ENCODE results near the gene TBC1D22A.
"Not testable (repeated sequence)": the region's sequence is repeated elsewhere in the genome, so short reads cannot be mapped to it uniquely, and the experiment has no call there.

The TBC1D22A gene

DNA sequence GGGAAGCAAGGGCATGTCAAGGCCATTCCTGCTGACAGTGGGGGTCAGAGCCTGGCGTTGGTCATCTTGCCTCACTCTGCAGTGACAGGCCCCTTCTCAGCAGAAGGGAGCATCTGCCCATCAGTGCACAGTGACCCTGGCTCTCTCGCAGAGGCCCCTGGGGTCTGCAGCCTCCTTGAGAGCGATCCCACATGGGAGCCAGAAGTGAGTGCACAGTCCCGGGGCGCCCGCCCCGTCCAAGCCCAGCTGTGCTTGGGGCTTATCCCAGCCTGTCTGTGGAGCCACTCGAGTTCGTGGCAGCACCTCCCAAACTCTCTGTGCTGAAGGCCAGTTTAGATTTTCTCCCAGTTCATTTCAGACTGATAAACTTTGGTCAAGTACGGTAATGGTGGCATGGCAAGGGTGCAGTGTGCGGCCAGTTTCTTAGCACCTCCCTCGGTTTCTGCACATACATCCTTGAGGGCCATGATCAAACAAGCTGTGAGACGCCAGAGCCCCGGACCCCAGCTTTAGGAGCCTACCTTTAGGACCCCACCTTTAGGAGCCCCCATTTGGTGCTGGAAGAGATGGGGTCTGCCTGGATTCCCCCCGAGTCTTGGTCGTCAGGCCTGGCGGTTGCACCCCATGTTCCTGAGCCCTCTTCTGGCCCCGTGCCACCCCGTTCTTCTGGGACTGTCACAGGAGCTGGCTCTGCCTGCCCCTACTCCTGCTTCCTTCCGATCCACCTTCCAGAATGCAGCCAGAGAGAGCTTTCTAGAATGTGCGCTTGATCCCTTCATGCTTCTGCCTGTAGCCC lies 369.4 kb downstream of the TBC1D22A start:
- no peak for DNase-seq

DNA sequence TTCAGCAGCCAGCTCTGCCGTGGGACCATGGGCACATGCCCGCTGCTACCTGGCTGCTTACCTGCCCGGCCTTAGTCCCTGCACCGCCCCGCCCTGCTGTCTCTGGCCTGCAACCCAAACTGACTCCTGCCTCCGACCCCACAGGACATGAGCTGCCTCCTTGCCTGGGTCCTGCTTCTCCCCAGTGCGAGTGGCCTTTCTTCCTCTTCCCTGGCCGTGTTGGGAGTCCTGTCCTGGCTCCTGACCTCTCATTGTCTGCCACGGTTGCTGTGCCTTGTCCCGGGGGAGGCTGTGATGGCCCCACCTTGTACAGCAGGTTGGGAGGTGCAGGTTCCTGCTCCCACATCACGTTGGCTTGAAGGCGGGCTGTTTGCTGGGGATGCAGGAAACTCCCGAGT lies 370.0 kb downstream of the TBC1D22A start:
- DNase-seq, result no peak

DNA sequence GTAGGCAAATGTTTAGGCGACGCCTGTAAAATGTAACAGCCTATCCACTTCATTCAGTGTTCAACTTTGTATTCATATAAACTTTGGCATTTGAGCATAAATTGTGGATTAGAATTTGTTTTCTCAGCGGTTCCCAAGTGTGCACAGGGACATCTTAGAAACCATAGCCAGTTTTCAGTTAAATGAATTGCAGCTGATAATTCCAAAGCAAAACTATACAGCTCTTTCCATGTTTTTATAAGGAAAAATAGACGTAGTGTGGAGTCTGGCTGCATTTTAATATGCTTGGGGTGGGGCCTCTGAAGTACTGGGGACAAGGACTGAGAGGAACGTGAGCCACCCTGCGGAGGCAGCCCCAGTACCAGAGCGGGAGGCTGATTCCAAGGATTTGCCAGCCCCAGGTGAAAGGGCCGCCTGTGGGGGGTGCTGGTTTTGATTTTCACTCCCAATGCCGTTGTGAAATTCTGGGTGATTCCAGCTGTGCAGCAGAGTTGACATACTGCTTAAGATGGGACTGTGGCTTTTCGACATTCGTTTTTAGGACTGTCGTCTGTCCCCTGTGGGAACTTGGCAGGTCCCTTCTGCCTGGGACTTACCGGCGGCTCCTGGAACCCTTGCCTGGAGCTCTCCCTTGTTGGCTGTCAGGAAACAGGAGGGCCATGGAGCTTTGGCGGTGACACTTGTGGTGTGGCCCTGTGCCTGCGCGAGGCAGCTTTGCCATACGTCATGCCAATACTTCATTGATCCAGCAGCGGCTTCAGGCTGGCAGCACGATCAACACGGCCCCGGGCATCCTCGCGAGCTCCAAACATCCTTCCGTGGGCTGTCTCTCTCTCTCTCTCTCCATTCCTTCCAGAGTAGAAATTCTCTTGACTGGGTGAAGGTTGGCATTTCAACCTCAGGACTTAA lies 370.9 kb downstream of the TBC1D22A start:
- DNase-seq, result no peak

GRCh38 chr22:47134222-47134621 lies 371.8 kb downstream of the TBC1D22A start:
- no peak for DNase-seq

DNA sequence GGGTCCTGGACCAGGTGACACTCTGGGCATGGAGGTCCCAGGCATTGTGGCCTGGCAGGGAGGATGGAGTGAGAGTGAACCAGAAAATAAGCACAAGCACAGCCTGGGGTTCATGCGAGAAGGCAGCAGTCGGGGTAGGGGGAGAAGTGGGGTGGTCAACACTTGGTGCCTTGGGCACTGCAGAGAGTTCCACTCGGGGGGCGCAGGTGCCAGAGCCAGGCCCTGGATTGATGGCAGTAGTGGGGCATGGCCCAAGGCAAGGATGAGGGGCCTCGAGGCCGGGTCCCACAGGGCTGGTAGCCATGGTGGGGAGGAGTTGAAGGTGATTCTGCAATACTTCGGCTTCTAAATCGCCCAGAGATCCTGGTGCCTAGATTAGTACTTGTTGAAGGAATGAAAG lies 372.9 kb downstream of the TBC1D22A start:
- DNase-seq, result no peak

GRCh38 chr22:47136050-47136449 lies 373.6 kb downstream of the TBC1D22A start:
- DNase-seq, result no peak

GRCh38 chr22:47136671-47137070 lies 374.2 kb downstream of the TBC1D22A start:
- no peak for DNase-seq

- no peak for DNase-seq
Observed at GRCh38 chr22:47139013-47139789, 376.8 kb downstream of the TBC1D22A start.

GRCh38 chr22:47139790-47140119 lies 377.3 kb downstream of the TBC1D22A start:
- no peak for DNase-seq

- not testable (repeated sequence) for DNase-seq
Observed at GRCh38 chr22:47140975-47141374, 378.5 kb downstream of the TBC1D22A start.

- DNase-seq, result no peak
Observed at GRCh38 chr22:47142427-47143046, 380.1 kb downstream of the TBC1D22A start.

- no peak for DNase-seq
Observed at GRCh38 chr22:47143249-47143938, 380.9 kb downstream of the TBC1D22A start.

- no peak for DNase-seq
Observed at GRCh38 chr22:47144076-47144765, 381.8 kb downstream of the TBC1D22A start.

GRCh38 chr22:47144791-47145425 lies 382.5 kb downstream of the TBC1D22A start:
- DNase-seq, result no peak

DNA sequence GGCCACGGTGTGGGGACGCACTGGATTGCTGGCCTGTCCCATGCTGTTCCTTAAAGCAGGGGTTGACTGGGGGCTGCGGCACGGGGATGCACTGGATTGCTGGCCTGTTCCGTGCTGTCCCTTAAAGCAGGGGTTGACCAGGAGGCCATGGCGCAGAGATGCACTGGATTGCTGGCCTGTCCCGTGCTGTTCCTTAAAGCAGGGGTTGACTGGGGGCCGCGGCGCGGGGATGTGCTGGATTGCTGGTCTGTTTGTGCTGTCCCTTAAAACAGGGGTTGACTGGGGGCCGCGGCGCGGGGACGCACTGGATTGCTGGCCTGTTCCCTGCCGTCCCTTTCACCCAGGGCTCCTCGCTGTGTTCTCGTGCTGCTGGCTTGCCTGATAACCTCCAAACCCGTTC lies 383.4 kb downstream of the TBC1D22A start:
- no peak for DNase-seq

DNA sequence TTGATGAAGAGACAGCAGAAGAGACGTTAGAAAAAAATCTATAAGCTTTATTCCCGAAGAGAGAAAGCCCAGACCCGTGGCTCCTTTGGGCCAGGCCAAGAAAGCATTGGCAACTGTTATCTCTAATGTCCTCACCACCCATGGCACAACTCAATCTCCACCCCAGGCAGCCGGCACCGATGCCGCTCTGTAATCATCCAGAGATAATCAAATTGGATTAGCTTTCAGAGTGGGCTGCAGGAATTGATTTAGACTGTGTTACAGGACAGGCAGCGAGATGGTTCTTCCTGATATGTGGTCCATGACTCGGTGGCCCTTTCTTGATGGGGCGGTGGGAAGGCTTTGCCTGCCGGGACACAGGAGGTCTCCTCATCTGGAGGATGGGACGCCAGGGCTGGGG lies 383.9 kb downstream of the TBC1D22A start:
- DNase-seq, result no peak

DNA sequence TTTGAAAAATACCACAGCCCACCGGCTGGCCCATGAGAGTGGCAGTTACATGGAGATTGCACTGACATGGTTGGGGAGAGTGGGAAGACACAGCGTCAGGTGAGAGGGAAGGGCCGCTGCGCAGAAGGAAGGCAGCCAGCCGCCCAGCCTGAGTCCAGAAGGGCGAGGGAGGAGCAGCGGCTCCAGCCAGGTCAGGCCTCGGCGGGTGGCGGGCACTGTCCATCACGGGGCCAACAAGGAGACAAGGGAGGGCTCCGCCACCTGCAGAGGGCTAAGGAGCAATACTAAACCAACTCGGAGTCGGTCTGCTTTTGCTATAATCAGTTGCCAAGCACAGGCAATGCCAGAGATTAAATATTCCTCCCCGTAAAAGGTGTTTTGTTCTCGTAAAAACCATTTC lies 384.5 kb downstream of the TBC1D22A start:
- no peak for DNase-seq

- DNase-seq, result no peak
Observed at GRCh38 chr22:47147572-47147971, 385.1 kb downstream of the TBC1D22A start.

- no peak for DNase-seq
Observed at GRCh38 chr22:47148510-47148909, 386.1 kb downstream of the TBC1D22A start.

- DNase-seq, result no peak
Observed at GRCh38 chr22:47148956-47149728, 386.7 kb downstream of the TBC1D22A start.

Data from NCI-H446 (cell line).